IMR-90 (cell line): ENCODE results near the gene LDAF1.

Source experiments
- CEBPB ChIP-seq: IDR thresholded peaks from 2 replicates; pipeline ENCODE4 v1.6.1; 2012; ENCODE audit warnings: low read depth, low read length, improper control_type of control experiment
- CTCF ChIP-seq: conservative IDR thresholded peaks from 2 replicates; pipeline ENCODE4 v1.5.1; 2012; ENCODE audit warnings: mild to moderate bottlenecking, low read depth, low read length, improper control_type of control experiment
- FOS ChIP-seq: fragments of 150-350 bp; IDR thresholded peaks from 2 replicates; pipeline ENCODE4 v1.6.1; 2016; ENCODE audit warnings: low read depth, low read length
- NFE2L2 ChIP-seq: fragments of 150-350 bp; IDR thresholded peaks from 2 replicates; pipeline ENCODE4 v1.6.1; 2016; ENCODE audit warnings: low read depth, mild to moderate bottlenecking, low read length
- POLR2A ChIP-seq: IDR thresholded peaks from 2 replicates; pipeline ENCODE4 v1.6.1; 2012; ENCODE audit warnings: mild to moderate bottlenecking, low read depth, low read length
- RAD21 ChIP-seq: IDR thresholded peaks from 2 replicates; pipeline ENCODE4 v1.6.1; 2012; ENCODE audit warnings: low read length, improper control_type of control experiment
- RCOR1 ChIP-seq: IDR thresholded peaks from 2 replicates; pipeline ENCODE4 v1.6.1; 2012; ENCODE audit warnings: mild to moderate bottlenecking, low read length, improper control_type of control experiment; ENCODE audit not compliant: insufficient replicate concordance

- TF ChIP-seq CEBPB = no peak
- no peak for TF ChIP-seq CTCF
- TF ChIP-seq NFE2L2 = no peak
- no peak for TF ChIP-seq POLR2A
- no peak for TF ChIP-seq RAD21
- no peak for TF ChIP-seq FOS
- no peak for TF ChIP-seq RCOR1
Observed at GRCh38 chr16:21190013-21190412, 31.5 kb downstream of the LDAF1 start.
